Right atrium auricular region (tissue), 2 donors: Measurements from ENCODE around the gene NSMCE1. TPM values are rescaled to one million over a fixed set of nuclear protein-coding genes. Genes with fewer than 3 reads are reported as not detected.

Experiments used
- DNase-seq: peaks from one replicate; pipeline ENCODE4 v3.0.0-alpha.2; 2019; ENCODE audit warnings: low spot score
- H3K27ac ChIP-seq, 2 donors: fragments of 200-600 bp; sonication (generic); 1 replicate in 1 of 2; 2 replicates in 1 of 2; pipeline ENCODE4 v1.5.1; 2016 to 2019
- H3K27me3 ChIP-seq, 2 donors: fragments of 200-600 bp; sonication (generic); one replicate each; pipeline versions ENCODE4 v1.5.1 to v1.6.0; 2017 to 2019
- H3K36me3 ChIP-seq: fragments of 200-600 bp; sonication (generic); one replicate; pipeline ENCODE4 v1.5.1; 2016
- H3K4me1 ChIP-seq, 2 donors: fragments of 200-600 bp; sonication (generic); one replicate each; pipeline versions ENCODE4 v1.5.1 to v1.6.0; 2017 to 2019
- H3K4me3 ChIP-seq, 2 donors: fragments of 200-600 bp; sonication (generic); 1 replicate in 1 of 2; 2 replicates in 1 of 2; pipeline ENCODE4 v1.5.1; 2017 to 2019; ENCODE audit warnings: mild to moderate bottlenecking in 1 of 2, moderate library complexity in 1 of 2
- H3K9me3 ChIP-seq, 2 donors: fragments of 200-600 bp; sonication (generic); one replicate each; pipeline ENCODE4 v1.5.1; 2019
- total RNA-seq, 2 donors: library from RNA; depleted of rRNA; stranded (reverse); fragments of >200 nt; gene quantifications; one replicate each; pipeline ENCODE4 v1.1.0, GENCODE V29; 2016
- TF ChIP-seq, protein P1 (sequence below), 2 donors: fragments of 200-600 bp; sonication (generic); IDR thresholded peaks; one replicate each; pipeline ENCODE4 v1.5.1; 2019; ENCODE audit warnings: antibody characterized with exemption in 2 of 2

NSMCE1 gene
- total RNA-seq, 2 donors from 2014 or later = 24.0 to 35.8 TPM

- H3K4me1 ChIP-seq = peaks cover 0 to 55% of the 10 kb centered on the region in 2 donors
- peak overlapping the region; percentile 59 to 75 for H3K4me3 ChIP-seq
- H3K27ac ChIP-seq = peak overlapping the region; percentile 90 to 92
- TF ChIP-seq, protein P1, sequence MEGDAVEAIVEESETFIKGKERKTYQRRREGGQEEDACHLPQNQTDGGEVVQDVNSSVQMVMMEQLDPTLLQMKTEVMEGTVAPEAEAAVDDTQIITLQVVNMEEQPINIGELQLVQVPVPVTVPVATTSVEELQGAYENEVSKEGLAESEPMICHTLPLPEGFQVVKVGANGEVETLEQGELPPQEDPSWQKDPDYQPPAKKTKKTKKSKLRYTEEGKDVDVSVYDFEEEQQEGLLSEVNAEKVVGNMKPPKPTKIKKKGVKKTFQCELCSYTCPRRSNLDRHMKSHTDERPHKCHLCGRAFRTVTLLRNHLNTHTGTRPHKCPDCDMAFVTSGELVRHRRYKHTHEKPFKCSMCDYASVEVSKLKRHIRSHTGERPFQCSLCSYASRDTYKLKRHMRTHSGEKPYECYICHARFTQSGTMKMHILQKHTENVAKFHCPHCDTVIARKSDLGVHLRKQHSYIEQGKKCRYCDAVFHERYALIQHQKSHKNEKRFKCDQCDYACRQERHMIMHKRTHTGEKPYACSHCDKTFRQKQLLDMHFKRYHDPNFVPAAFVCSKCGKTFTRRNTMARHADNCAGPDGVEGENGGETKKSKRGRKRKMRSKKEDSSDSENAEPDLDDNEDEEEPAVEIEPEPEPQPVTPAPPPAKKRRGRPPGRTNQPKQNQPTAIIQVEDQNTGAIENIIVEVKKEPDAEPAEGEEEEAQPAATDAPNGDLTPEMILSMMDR (IDR thresholded peaks at IDR 0.05) = no peak
- H3K27me3 ChIP-seq = no peaks in the 10 kb centered on the region
- no peaks in the 10 kb centered on the region for H3K9me3 ChIP-seq
- DNase-seq = no peak
- no peaks in the 10 kb centered on the region for H3K36me3 ChIP-seq
Observed at GRCh38 chr16:27314986-27315332, 46.4 kb upstream of the NSMCE1 start.

DNA sequence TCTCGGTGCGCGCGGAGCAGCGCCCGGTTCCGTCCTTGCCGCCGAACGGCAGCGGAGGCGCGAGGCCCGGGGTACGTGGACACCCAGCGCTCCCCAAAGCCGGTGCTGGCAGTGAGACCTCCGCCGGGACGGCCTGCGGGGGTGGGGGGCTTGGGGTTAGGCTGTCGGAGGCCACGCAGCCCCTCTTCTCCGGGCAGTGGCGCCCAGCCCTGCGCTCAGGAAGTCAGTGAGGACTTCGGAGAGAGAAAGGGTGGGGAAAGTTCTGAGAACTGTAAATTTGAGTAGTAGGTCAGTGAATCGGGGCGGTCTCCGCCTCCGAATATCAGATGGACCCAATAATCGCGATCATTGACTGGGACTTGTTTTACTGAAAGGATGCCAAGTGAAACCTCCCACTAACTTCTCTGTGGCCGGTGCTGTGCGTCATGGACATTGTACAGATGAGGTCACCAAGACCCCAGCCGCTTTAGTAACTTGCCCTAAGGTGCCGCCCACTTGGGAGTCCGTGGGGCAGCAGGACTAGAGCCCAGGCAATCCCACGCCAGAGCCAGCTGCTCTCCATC lies 45.7 kb upstream of the NSMCE1 start:
- peak; percentile 87 for DNase-seq
- H3K4me1 ChIP-seq = peaks cover 0 to 52% of the 10 kb centered on the region in 2 donors
- TF ChIP-seq, protein P1 (IDR thresholded peaks at IDR 0.05) = no peak

DNA sequence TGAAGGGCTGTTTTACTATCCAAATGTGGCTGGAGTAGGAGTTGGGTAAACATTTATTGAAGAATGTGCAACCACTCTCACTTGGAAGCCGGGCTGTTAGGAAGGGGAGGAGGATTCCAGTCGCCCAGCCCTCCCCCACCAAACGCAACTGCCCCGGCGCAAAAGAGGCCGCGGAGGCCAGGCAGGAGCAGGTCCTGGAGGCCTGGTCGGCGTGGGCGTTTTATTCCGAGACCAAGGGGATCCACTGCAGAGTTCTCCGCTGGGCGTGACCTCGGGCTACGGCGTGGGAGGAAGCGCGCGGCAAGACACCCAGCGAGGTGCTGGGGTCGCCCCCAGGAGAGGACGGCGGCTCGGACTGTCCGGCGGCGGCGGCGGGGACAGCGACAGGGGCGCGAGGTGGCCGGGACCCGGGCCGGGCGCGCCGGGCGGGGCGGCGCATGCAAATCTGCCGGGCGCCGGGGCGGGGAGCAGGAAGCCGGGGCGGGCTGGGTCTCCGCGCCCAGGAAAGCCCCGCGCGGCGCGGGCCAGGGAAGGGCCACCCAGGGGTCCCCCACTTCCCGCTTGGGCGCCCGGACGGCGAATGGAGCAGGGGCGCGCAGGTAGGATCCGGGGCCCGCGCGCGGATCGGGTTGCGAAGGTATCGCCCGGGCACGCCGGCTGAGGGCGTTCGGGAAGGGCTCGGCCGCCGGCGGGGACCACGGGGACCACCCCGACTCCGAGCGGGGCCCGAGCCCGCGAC lies 45.0 kb upstream of the NSMCE1 start, which contains the start of gene IL4R:
IL4R (plus strand) TSS at position 553 of the 739 bp plus-strand sequence. CDS start 26,230 bp downstream, outside the sequence.
- H3K27me3 ChIP-seq = no peaks in the 10 kb centered on the region
- TF ChIP-seq, protein P1 (IDR thresholded peaks at IDR 0.05) = no peak
- peak within 1 kb of the TSS; percentile 59 to 75 for H3K4me3 ChIP-seq
- H3K9me3 ChIP-seq = no peaks in the 10 kb centered on the region
- H3K4me1 ChIP-seq = peaks cover 0 to 45% of the 10 kb centered on the region in 2 donors
- peak within 1 kb of the TSS; percentile 90 to 92 for H3K27ac ChIP-seq
- no peaks in the 10 kb centered on the region for H3K36me3 ChIP-seq
- DNase-seq = peak; percentile 84

More for the DNA sequence above, 45.7 kb upstream of the NSMCE1 start:
- Histone ChIP-seq H3K9me3 (no peaks in the 10 kb centered on the region), H3K4me3 (peak overlapping the region; percentile 59 to 75), H3K27ac (peak overlapping the region; percentile 90 to 92), H3K27me3 (no peaks in the 10 kb centered on the region), H3K36me3 (no peaks in the 10 kb centered on the region)

GRCh38 chr16:27312580-27313421 lies 44.2 kb upstream of the NSMCE1 start:
- no peak for DNase-seq
- H3K9me3 ChIP-seq = no peaks in the 10 kb centered on the region
- no peaks in the 10 kb centered on the region for H3K27me3 ChIP-seq
- peaks cover 0 to 37% of the 10 kb centered on the region in 2 donors for H3K4me1 ChIP-seq
- TF ChIP-seq, protein P1 (IDR thresholded peaks at IDR 0.05) = no peak
- peak overlapping the region; percentile 59 to 75 for H3K4me3 ChIP-seq
- peak overlapping the region; percentile 90 to 92 for H3K27ac ChIP-seq
- H3K36me3 ChIP-seq = no peaks in the 10 kb centered on the region

GRCh38 chr16:27311897-27312303 lies 43.3 kb upstream of the NSMCE1 start:
- TF ChIP-seq, protein P1 (IDR thresholded peaks at IDR 0.05) = no peak

More at GRCh38 chr16:27311897-27312303, 43.3 kb upstream of the NSMCE1 start:
- no peak for DNase-seq
- Histone ChIP-seq H3K4me1 (peaks cover 0 to 30% of the 10 kb centered on the region in 2 donors), H3K27ac (no peak overlapping the region), H3K36me3 (no peaks in the 10 kb centered on the region), H3K27me3 (no peaks in the 10 kb centered on the region), H3K4me3 (no peak overlapping the region), H3K9me3 (no peaks in the 10 kb centered on the region)
